GM18499 (cell line): ENCODE results near the gene RPL36.
"Not testable (repeated sequence)": the region's sequence is repeated elsewhere in the genome, so short reads cannot be mapped to it uniquely, and the experiment has no call there.

Experiments used
- ATAC-seq: cut with Tn5 transposase; IDR thresholded peaks from one replicate; pipeline ENCODE4 v1.9.1; 2021; ENCODE audit warnings: moderate number of reproducible peaks; ENCODE audit not compliant: insufficient read depth, unreplicated experiment

Gene RPL36

GRCh38 chr19:5700455-5701092, 10.5 kb downstream of the RPL36 start:
- ATAC-seq: no peak

- not testable (repeated sequence) for ATAC-seq
These were observed 11.9 kb downstream of the RPL36 start for GRCh38 chr19:5702053-5702410.

GRCh38 chr19:5703819-5704818, 14.0 kb downstream of the RPL36 start:
- no peak for ATAC-seq

- no peak for ATAC-seq
These were observed 15.5 kb downstream of the RPL36 start for GRCh38 chr19:5705552-5705951.

- no peak for ATAC-seq
These were observed 16.9 kb downstream of the RPL36 start for GRCh38 chr19:5706876-5707573.

- ATAC-seq: no peak
These were observed 17.8 kb downstream of the RPL36 start for GRCh38 chr19:5707576-5708575.

GRCh38 chr19:5711025-5711424, 20.9 kb downstream of the RPL36 start:
- no peak for ATAC-seq

- ATAC-seq: no peak
These were observed 21.6 kb downstream of the RPL36 start for GRCh38 chr19:5711713-5712161.

- ATAC-seq: no peak
These were observed 23.1 kb downstream of the RPL36 start for GRCh38 chr19:5713228-5713627.

- no peak for ATAC-seq
These were observed 24.7 kb downstream of the RPL36 start for GRCh38 chr19:5714816-5715215.

- ATAC-seq: no peak
These were observed 27.3 kb downstream of the RPL36 start for GRCh38 chr19:5717215-5717935.

GRCh38 chr19:5718037-5718578, 28.0 kb downstream of the RPL36 start:
- no peak for ATAC-seq

- ATAC-seq: no peak
These were observed 28.6 kb downstream of the RPL36 start for GRCh38 chr19:5718579-5719273.

- no peak for ATAC-seq
These were observed 29.3 kb downstream of the RPL36 start for GRCh38 chr19:5719274-5719960.

GRCh38 chr19:5719961-5720790, 30.1 kb downstream of the RPL36 start, which contains the start of the genes CATSPERD and LONP1:
Gene CATSPERD, plus strand, starts transcription at chr19:5720637. Its CDS starts 101 bp downstream, at chr19:5720738.
Gene LONP1, minus strand, starts transcription at chr19:5720146. Its CDS starts 14 bp downstream, at chr19:5720132.
- peak; percentile 71 for ATAC-seq

- ATAC-seq: no peak
These were observed 37.5 kb downstream of the RPL36 start for GRCh38 chr19:5727453-5728050.
